Measurements from ENCODE around the gene C5orf58.
"Not testable (repeated sequence)": the region's sequence is repeated elsewhere in the genome, so short reads cannot be mapped to it uniquely, and the experiment has no call there.

Gene C5orf58

DNA sequence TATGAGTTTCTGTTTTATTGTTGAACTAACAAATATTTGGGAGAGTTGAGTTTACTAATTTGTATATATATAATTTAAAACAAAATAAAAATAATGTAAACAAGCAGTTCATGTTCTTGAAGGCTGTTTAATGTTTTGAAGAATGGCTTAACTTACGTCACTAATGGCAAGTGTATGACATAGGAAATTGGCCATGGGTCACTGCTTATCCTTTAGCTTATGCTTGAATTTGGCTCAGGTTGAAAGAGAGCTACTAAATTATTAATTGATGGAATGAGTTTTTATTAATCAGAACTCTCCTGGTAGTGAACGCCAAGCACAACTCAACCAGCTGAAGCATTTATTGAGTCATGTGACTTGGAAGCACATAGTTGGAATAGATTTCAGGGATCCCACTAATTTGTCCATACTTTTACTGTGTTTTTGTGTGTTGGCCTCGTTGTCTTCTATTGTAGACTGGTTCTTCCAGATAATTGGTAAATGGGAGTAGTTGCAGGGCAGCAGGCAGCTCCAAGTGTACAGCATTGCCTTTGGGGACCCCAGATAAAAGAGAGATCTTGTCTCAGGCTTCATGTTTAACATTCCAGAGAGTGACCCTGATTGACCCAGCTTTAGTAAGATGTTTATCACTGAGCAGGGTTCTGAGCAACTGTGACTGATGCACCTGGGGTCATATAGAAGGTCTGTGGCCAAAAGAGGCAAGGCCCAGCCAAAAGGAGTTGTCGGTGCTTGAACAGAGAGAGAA, 13.5 kb downstream of the C5orf58 start:
- no peaks in the 10 kb centered on the region for H3K36me3 ChIP-seq (ENCODE audit: control insufficient read depth, insufficient read depth, low read length)
- no peaks in the 10 kb centered on the region for H3K27me3 ChIP-seq (ENCODE audit: control insufficient read depth, insufficient read depth, low read length)
- H3K4me1 ChIP-seq (ENCODE audit: control insufficient read depth, insufficient read depth, low read length): peaks cover 20% of the 10 kb centered on the region
- H3K9ac ChIP-seq (ENCODE audit: low read length): no peak overlapping the region
- no peak overlapping the region; the same call in 1 of the 2 replicates for H3K4me3 ChIP-seq (ENCODE audit: low read depth, low read length)
- no peak overlapping the region for H3K27ac ChIP-seq (ENCODE audit: low read depth, low read length)
- H3K9me3 ChIP-seq (ENCODE audit: control insufficient read depth, insufficient read depth, low read depth, low read length): no peaks in the 10 kb centered on the region

DNA sequence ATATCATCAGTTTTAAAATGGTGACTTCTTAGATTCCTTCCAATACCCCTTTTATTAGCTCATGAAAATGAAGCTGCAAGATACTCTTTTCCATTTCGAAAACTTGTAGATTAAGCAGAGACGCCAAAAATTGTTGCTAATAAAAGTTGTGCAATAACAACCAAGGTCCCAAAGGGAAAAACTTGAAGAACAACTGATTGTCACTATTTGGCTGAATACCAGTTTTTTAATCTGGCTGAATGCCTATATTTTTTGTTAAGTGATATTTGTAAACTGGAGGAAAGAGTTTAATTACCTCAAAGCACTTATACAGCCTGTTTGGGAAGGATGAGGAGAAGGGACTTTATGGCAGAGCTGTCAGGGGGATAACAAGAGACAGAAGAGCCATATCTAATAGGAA, 14.6 kb downstream of the C5orf58 start:
- Histone ChIP-seq H3K4me3 (ENCODE audit: low read depth, low read length) (no peak overlapping the region), H3K36me3 (ENCODE audit: control insufficient read depth, insufficient read depth, low read length) (no peaks in the 10 kb centered on the region), H3K9ac (ENCODE audit: low read length) (no peak overlapping the region), H3K4me1 (ENCODE audit: control insufficient read depth, insufficient read depth, low read length) (peaks cover 31% of the 10 kb centered on the region), H3K9me3 (ENCODE audit: control insufficient read depth, insufficient read depth, low read depth, low read length) (no peaks in the 10 kb centered on the region), H3K27me3 (ENCODE audit: control insufficient read depth, insufficient read depth, low read length) (no peaks in the 10 kb centered on the region), H3K27ac (ENCODE audit: low read depth, low read length) (no peak overlapping the region)

DNA sequence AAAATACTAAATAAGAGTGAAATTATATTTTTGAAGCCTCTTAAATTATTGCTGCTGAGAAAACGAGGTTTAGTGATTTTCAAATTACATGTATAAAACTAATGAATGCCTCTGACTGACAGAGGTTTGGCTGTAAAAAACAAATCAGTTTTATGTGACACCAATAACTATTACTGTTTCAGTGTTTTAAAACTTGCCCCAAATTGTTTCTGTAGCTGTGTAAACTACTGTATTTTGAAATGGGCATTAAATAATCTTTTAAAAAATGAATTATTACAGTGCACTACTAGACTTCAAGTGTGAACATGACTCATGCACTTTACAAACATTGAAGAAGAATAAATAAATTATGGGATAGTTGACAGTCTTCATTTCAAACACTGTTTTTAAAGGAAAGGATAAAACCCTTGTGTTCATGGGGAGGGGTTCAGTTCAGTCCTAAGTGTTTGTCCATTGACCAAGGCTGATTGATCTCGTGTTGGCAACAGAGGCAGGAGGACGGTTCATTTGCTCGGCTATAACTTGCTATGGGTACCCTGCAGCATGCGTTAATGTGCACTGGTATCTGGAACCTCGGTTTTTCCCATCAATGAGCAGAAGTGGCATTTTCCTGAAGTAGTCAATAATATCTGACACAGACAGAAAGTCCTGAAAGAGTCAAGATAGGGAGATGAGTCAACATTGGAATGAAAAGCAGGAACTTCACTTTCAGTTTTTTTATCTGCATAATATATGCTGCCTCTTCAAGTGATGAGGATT, 15.6 kb downstream of the C5orf58 start:
- Histone ChIP-seq H3K36me3 (ENCODE audit: control insufficient read depth, insufficient read depth, low read length) (no peaks in the 10 kb centered on the region), H3K4me3 (ENCODE audit: low read depth, low read length) (no peak overlapping the region), H3K4me1 (ENCODE audit: control insufficient read depth, insufficient read depth, low read length) (peaks cover 40% of the 10 kb centered on the region), H3K9ac (ENCODE audit: low read length) (no peak overlapping the region), H3K27ac (ENCODE audit: low read depth, low read length) (no peak overlapping the region), H3K27me3 (ENCODE audit: control insufficient read depth, insufficient read depth, low read length) (no peaks in the 10 kb centered on the region), H3K9me3 (ENCODE audit: control insufficient read depth, insufficient read depth, low read depth, low read length) (no peaks in the 10 kb centered on the region)

DNA sequence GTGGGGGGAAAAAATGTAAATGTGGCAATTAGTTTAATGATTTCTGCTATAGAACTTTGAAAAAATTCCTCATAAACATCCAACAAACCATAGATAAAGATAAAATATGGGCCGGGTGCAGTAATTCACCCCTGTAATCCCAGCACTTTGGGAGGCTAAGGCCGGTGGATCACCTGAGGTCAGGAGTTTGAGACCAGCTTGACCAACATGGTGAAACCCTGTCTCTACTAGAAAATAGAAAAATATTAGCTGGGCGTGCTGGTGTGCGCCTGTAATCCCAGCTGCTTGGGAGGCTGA, 16.1 kb downstream of the C5orf58 start:
- H3K27me3 ChIP-seq (ENCODE audit: control insufficient read depth, insufficient read depth, low read length); H3K27ac ChIP-seq (ENCODE audit: low read depth, low read length): not testable (repeated sequence)
- H3K4me1 ChIP-seq (ENCODE audit: control insufficient read depth, insufficient read depth, low read length): peaks cover 46% of the 10 kb centered on the region

DNA sequence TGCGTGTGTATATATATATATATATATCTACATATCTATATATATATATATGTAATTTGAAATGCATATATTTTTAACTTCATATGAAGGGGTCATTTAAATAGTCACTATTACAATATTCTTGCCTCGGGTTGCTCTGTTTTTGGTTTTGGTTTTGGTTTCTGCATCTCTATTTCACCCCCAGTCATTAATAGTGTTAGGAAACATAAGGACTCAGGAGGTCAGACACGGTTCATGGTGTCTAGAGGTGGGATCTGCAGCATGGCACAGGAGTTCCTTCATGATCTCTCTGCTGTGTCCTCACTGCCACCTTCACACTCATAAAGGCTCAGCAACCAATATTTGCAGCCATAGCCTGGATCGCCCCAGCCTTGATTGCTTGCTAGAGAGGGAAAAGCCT, 16.6 kb downstream of the C5orf58 start:
- Histone ChIP-seq H3K4me3 (ENCODE audit: low read depth, low read length) (no peak overlapping the region), H3K27ac (ENCODE audit: low read depth, low read length) (no peak overlapping the region), H3K4me1 (ENCODE audit: control insufficient read depth, insufficient read depth, low read length) (peaks cover 51% of the 10 kb centered on the region), H3K9ac (ENCODE audit: low read length) (no peak overlapping the region), H3K9me3 (ENCODE audit: control insufficient read depth, insufficient read depth, low read depth, low read length) (no peaks in the 10 kb centered on the region), H3K27me3 (ENCODE audit: control insufficient read depth, insufficient read depth, low read length) (no peaks in the 10 kb centered on the region), H3K36me3 (ENCODE audit: control insufficient read depth, insufficient read depth, low read length) (no peaks in the 10 kb centered on the region)

More for the DNA sequence above, 16.1 kb downstream of the C5orf58 start:
- H3K9me3 ChIP-seq (ENCODE audit: control insufficient read depth, insufficient read depth, low read depth, low read length); H3K36me3 ChIP-seq (ENCODE audit: control insufficient read depth, insufficient read depth, low read length); H3K4me3 ChIP-seq (ENCODE audit: low read depth, low read length); H3K9ac ChIP-seq (ENCODE audit: low read length): not testable (repeated sequence)

DNA sequence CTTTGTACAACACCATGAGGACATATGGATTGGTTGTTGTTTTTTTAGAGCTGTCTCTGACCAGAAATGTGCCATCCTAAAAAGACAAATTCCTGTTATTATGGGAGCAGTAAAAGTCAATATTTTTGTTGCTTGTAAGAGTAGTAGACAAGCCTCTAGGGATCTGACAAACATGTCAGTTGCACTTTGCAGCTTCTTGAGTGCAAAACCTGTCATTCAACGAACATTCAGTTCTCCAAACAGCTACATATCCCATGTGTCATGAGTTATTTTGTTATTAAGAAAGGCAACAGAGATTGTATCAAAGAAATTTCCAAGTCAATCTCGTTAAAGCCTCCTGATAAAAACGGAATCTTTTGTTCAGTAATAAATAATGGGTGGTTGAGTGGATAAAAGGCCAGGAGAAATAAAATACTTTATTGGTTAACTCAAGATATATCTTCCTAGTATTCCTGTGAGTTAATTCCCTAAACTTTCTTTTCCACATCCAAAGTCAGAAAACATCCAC, 18.1 kb downstream of the C5orf58 start:
- Histone ChIP-seq H3K27ac (ENCODE audit: low read depth, low read length) (no peak overlapping the region), H3K4me3 (ENCODE audit: low read depth, low read length) (no peak overlapping the region), H3K4me1 (ENCODE audit: control insufficient read depth, insufficient read depth, low read length) (peaks cover 56% of the 10 kb centered on the region), H3K9me3 (ENCODE audit: control insufficient read depth, insufficient read depth, low read depth, low read length) (no peaks in the 10 kb centered on the region), H3K36me3 (ENCODE audit: control insufficient read depth, insufficient read depth, low read length) (no peaks in the 10 kb centered on the region), H3K9ac (ENCODE audit: low read length) (no peak overlapping the region), H3K27me3 (ENCODE audit: control insufficient read depth, insufficient read depth, low read length) (no peaks in the 10 kb centered on the region)

DNA sequence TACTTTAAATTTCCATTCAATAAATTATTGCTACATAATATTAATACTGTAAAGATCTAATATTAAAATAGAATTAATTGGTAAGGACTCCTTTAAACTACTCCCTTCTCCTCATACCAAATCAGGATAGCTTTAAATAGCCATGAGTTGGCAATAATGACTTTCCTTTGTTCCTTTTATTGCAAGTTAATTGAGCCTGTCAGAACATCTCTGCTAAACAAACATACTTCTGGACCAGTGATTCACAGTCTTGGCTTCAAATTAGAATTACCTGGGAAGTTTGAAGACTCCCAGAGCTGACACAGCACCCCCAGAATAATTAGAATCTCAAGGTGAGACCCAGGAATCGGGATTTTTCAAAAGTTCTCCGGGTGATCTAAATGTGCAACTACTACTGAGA, 18.7 kb downstream of the C5orf58 start:
- Histone ChIP-seq H3K36me3 (ENCODE audit: control insufficient read depth, insufficient read depth, low read length) (no peaks in the 10 kb centered on the region), H3K9me3 (ENCODE audit: control insufficient read depth, insufficient read depth, low read depth, low read length) (no peaks in the 10 kb centered on the region), H3K27me3 (ENCODE audit: control insufficient read depth, insufficient read depth, low read length) (no peaks in the 10 kb centered on the region), H3K4me1 (ENCODE audit: control insufficient read depth, insufficient read depth, low read length) (peaks cover 60% of the 10 kb centered on the region), H3K9ac (ENCODE audit: low read length) (no peak overlapping the region), H3K27ac (ENCODE audit: low read depth, low read length) (no peak overlapping the region), H3K4me3 (ENCODE audit: low read depth, low read length) (no peak overlapping the region)

DNA sequence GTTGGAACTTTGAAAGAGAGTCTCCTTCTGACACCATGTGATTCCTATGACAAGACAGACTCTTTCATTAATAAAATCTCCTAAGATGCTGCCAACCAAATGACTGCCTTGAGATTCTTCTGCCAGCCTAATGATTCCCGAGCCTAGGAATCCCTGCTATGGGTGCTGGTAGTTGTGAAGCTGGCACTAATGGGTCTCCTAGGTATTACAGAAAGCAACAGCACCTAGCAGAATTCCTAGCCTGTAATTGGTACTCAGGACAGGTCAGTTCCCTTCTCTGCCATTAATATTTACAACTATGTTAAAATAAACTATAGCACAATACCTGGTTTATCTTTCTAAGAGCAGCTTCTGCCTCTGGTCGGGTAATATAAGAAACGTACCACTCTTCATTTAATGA, 19.3 kb downstream of the C5orf58 start:
- H3K9me3 ChIP-seq (ENCODE audit: control insufficient read depth, insufficient read depth, low read depth, low read length): no peaks in the 10 kb centered on the region
- no peak overlapping the region for H3K4me3 ChIP-seq (ENCODE audit: low read depth, low read length)
- H3K4me1 ChIP-seq (ENCODE audit: control insufficient read depth, insufficient read depth, low read length): peaks cover 66% of the 10 kb centered on the region
- H3K36me3 ChIP-seq (ENCODE audit: control insufficient read depth, insufficient read depth, low read length): no peaks in the 10 kb centered on the region
- no peak overlapping the region for H3K27ac ChIP-seq (ENCODE audit: low read depth, low read length)
- H3K27me3 ChIP-seq (ENCODE audit: control insufficient read depth, insufficient read depth, low read length): no peaks in the 10 kb centered on the region
- H3K9ac ChIP-seq (ENCODE audit: low read length): no peak overlapping the region

DNA sequence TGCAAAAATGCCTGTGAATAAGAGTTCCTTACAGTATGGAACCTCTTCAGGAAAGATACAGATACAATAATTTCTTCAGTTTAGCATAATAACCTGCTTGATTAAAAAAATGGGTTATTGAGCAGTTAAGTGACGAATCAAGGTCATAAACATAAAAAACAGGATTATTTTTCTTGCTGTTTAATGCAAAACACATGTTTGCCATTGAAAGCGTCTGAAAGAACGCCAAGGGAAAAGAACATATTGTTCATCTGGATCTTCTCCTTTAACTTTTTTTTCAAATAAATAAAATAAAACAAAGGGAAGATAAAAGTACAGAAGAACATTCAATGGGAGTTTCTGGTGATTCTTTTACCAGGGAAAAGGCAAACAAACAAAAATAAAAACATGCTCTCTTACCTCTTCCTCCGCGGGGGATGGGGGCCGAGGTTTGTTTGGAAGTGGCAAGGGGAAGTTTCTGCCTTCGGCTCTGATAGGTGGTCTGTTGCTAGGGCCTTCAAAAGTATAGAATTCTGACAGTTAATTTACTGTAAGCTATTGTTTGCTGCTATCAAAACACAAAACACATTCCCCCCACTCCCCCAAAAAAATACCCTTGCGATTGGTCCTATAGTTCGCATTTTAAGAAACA, 20.1 kb downstream of the C5orf58 start:
- Histone ChIP-seq H3K4me1 (ENCODE audit: control insufficient read depth, insufficient read depth, low read length) (peaks cover 68% of the 10 kb centered on the region), H3K27me3 (ENCODE audit: control insufficient read depth, insufficient read depth, low read length) (no peaks in the 10 kb centered on the region), H3K9me3 (ENCODE audit: control insufficient read depth, insufficient read depth, low read depth, low read length) (no peaks in the 10 kb centered on the region), H3K27ac (ENCODE audit: low read depth, low read length) (peak overlapping the region; percentile 57; the same call in 1 of the 2 replicates), H3K36me3 (ENCODE audit: control insufficient read depth, insufficient read depth, low read length) (no peaks in the 10 kb centered on the region), H3K9ac (ENCODE audit: low read length) (no peak overlapping the region), H3K4me3 (ENCODE audit: low read depth, low read length) (no peak overlapping the region)

DNA sequence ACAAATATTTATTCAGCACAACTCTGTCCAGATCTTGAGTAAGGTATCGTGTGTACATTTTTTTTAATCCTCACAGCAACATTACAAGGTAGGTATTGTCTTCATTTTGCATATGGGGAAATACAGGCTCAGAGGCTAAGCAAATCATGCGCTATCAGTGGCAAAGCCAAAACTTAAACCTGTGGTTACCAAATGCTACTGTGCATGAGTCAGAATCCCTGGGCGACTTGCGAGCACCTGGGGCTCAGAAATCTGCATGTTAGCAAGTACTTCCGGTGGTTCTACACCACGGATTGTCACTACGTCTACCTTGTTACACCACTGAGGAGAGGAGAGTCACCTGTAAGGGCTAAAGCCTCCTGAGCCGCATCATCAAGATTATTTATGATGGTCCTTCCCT, 21.3 kb downstream of the C5orf58 start:
- H3K4me3 ChIP-seq (ENCODE audit: low read depth, low read length): no peak overlapping the region
- H3K9ac ChIP-seq (ENCODE audit: low read length): no peak overlapping the region
- H3K36me3 ChIP-seq (ENCODE audit: control insufficient read depth, insufficient read depth, low read length): no peaks in the 10 kb centered on the region
- H3K4me1 ChIP-seq (ENCODE audit: control insufficient read depth, insufficient read depth, low read length): peaks cover 65% of the 10 kb centered on the region
- no peaks in the 10 kb centered on the region for H3K9me3 ChIP-seq (ENCODE audit: control insufficient read depth, insufficient read depth, low read depth, low read length)
- no peak overlapping the region for H3K27ac ChIP-seq (ENCODE audit: low read depth, low read length)
- no peaks in the 10 kb centered on the region for H3K27me3 ChIP-seq (ENCODE audit: control insufficient read depth, insufficient read depth, low read length)

DNA sequence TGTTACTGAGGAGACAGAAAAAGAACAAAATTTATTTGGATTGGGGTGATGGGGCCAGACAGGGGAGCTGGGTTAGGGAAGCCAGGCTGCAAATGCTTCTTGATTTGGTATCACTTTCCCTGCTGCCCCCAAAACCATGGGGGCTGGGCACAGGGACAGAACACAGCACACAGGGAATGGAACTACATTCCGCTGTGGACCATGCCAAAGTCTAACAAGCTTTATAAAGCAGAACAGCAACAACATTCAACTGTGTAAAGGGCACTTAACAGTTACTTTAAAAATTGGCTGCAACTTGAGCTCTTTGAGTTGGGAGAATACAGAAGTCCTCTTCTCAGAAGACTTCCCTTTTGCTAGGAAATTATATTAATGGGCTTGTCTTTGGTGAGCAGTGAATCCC, 23.8 kb downstream of the C5orf58 start:
- no peak overlapping the region for H3K4me3 ChIP-seq (ENCODE audit: low read depth, low read length)
- peaks cover 45% of the 10 kb centered on the region for H3K4me1 ChIP-seq (ENCODE audit: control insufficient read depth, insufficient read depth, low read length)
- H3K36me3 ChIP-seq (ENCODE audit: control insufficient read depth, insufficient read depth, low read length): no peaks in the 10 kb centered on the region
- no peaks in the 10 kb centered on the region for H3K27me3 ChIP-seq (ENCODE audit: control insufficient read depth, insufficient read depth, low read length)
- H3K27ac ChIP-seq (ENCODE audit: low read depth, low read length): no peak overlapping the region
- H3K9me3 ChIP-seq (ENCODE audit: control insufficient read depth, insufficient read depth, low read depth, low read length): no peaks in the 10 kb centered on the region
- H3K9ac ChIP-seq (ENCODE audit: low read length): no peak overlapping the region

Data from HUES6 (cell line).